Endothelial cell of umbilical vein (primary cell): ENCODE results near the gene DGKG.

Source experiments
- CTCF ChIP-seq, 2 donors: IDR thresholded peaks; 1 replicate in 1 of 2; 2 replicates in 1 of 2; pipeline ENCODE4 v1.5.1; 2011; ENCODE audit warnings: low read length in 2 of 2, mild to moderate bottlenecking in 2 of 2, moderate library complexity in 2 of 2, control low read depth in 1 of 2, inconsistent platforms in 1 of 2, low read depth in 1 of 2; ENCODE audit not compliant: insufficient read depth in 1 of 2; ENCODE audit errors: extremely low read depth in 1 of 2
- EZH2 ChIP-seq: IDR thresholded peaks from 2 replicates; pipeline ENCODE4 v1.6.1; 2012; ENCODE audit warnings: borderline replicate concordance, low read depth, mild to moderate bottlenecking, moderate library complexity, low read length, inconsistent platforms; ENCODE audit not compliant: severe bottlenecking
- GATA2 ChIP-seq: IDR thresholded peaks from 2 replicates; pipeline ENCODE4 v1.7.0; 2011; ENCODE audit warnings: low read depth, mild to moderate bottlenecking, moderate library complexity, mixed read lengths, low read length; ENCODE audit not compliant: insufficient read length, insufficient read depth
- POLR2A ChIP-seq: IDR thresholded peaks from 2 replicates; pipeline ENCODE4 v1.6.1; 2012; ENCODE audit warnings: low read depth, mild to moderate bottlenecking, control low read depth, low read length
- POLR2AphosphoS5 ChIP-seq: IDR thresholded peaks from 2 replicates; pipeline ENCODE4 v1.6.1; 2012; ENCODE audit warnings: low read depth, mild to moderate bottlenecking, control low read depth, low read length, moderate library complexity; ENCODE audit not compliant: insufficient read depth
- TF ChIP-seq, protein P1 (sequence below): IDR thresholded peaks from 2 replicates; pipeline ENCODE4 v1.6.1; 2011; ENCODE audit not compliant: insufficient read depth, insufficient read length

- TF ChIP-seq EZH2 = no peak
- no peak for TF ChIP-seq CTCF (IDR thresholded peaks at IDR 0.05; ENCODE audit: extremely low read depth in 1 of 2, insufficient read depth in 1 of 2, low read depth in 1 of 2, low read length in 2 of 2)
- TF ChIP-seq POLR2AphosphoS5 = no peak
- no peak for TF ChIP-seq POLR2A
- TF ChIP-seq, protein P1, sequence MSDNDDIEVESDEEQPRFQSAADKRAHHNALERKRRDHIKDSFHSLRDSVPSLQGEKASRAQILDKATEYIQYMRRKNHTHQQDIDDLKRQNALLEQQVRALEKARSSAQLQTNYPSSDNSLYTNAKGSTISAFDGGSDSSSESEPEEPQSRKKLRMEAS = no peak
- TF ChIP-seq GATA2 = no peak
These were observed 169.2 kb downstream of the DGKG start for GRCh38 chr3:186192823-186193222.
